Measurements from ENCODE around the gene ZGLP1.

- TF ChIP-seq SRF (IDR thresholded peaks at IDR 0.05; ENCODE audit: low read depth) (no peak), CTCF (IDR thresholded peaks at IDR 0.05 in 2 of 3, conservative IDR thresholded peaks at IDR 0.05 in 1 of 3; ENCODE audit: borderline replicate concordance in 1 of 3, insufficient read depth in 1 of 3, low read depth in 2 of 3, low read length in 2 of 3) (no peak), REST (IDR thresholded peaks at IDR 0.05; ENCODE audit: low read depth) (no peak), POLR2A (IDR thresholded peaks at IDR 0.05; ENCODE audit: borderline replicate concordance, extremely low read depth, insufficient read depth, insufficient read length) (no peak)
Observed at GRCh38 chr19:10325732-10326131, 16.1 kb upstream of the ZGLP1 start.

Measured in HCT116 (cell line).